Endothelial cell (in vitro differentiated cells): ENCODE measurements around the gene SMAD6. TPM values are rescaled to one million over a fixed set of nuclear protein-coding genes. Genes with fewer than 3 reads are reported as not detected.

Source experiments
- DNase-seq: peaks from one replicate; pipeline ENCODE4 v3.0.0; 2021; ENCODE audit warnings: low spot score
- H3K27ac Mint-ChIP-seq: one replicate; pipeline ENCODE4 v1.8.0; 2021; ENCODE audit warnings: mixed read lengths, inconsistent platforms; ENCODE audit not compliant: unreplicated experiment
- H3K27me3 Mint-ChIP-seq: one replicate; pipeline ENCODE4 v1.8.0; 2021; ENCODE audit warnings: mild to moderate bottlenecking, moderate library complexity, mixed read lengths, inconsistent platforms; ENCODE audit not compliant: unreplicated experiment
- H3K36me3 Mint-ChIP-seq: one replicate; pipeline ENCODE4 v1.8.0; 2021; ENCODE audit warnings: mild to moderate bottlenecking, low read depth, mixed read lengths, inconsistent platforms; ENCODE audit not compliant: unreplicated experiment
- H3K4me1 Mint-ChIP-seq: one replicate; pipeline ENCODE4 v1.8.0; 2021; ENCODE audit warnings: mild to moderate bottlenecking, mixed read lengths, inconsistent platforms; ENCODE audit not compliant: unreplicated experiment
- H3K4me3 Mint-ChIP-seq: one replicate; pipeline ENCODE4 v1.8.0; 2021; ENCODE audit warnings: mild to moderate bottlenecking, mixed read lengths, inconsistent platforms; ENCODE audit not compliant: unreplicated experiment
- H3K9me3 Mint-ChIP-seq: one replicate; pipeline ENCODE4 v1.8.0; 2021; ENCODE audit warnings: mixed read lengths, inconsistent platforms; ENCODE audit not compliant: unreplicated experiment
- CTCF ChIP-seq: fragments of 200-600 bp; sonication (generic); IDR thresholded peaks from one replicate; pipeline ENCODE4 v1.5.0; 2021; ENCODE audit warnings: antibody characterized with exemption; ENCODE audit not compliant: unreplicated experiment
- total RNA-seq: library from RNA; stranded (reverse); fragmentation: NEBNext Ultra II Directional; extraction: Animal tissue kit (Norgen Biotek cat#: 25700); gene quantifications from one replicate; pipeline ENCODE4 v1.2.1, GENCODE V29; 2021; ENCODE audit not compliant: unreplicated experiment

SMAD6 gene
- total RNA-seq, 1 donor from 2014 or later = 21.3 TPM

GRCh38 chr15:66734961-66735908, 33.2 kb downstream of the SMAD6 start:
- peaks cover 13% of the 10 kb centered on the region for H3K4me1 Mint-ChIP-seq
- TF ChIP-seq CTCF = no peak
- no peak overlapping the region for H3K4me3 Mint-ChIP-seq
- H3K27ac Mint-ChIP-seq = no peak overlapping the region
- no peaks in the 10 kb centered on the region for H3K27me3 Mint-ChIP-seq
- DNase-seq = no peak
- no peaks in the 10 kb centered on the region for H3K36me3 Mint-ChIP-seq
- H3K9me3 Mint-ChIP-seq = no peaks in the 10 kb centered on the region

GRCh38 chr15:66735909-66736305, 33.9 kb downstream of the SMAD6 start:
- Mint-ChIP-seq H3K4me3 (no peak overlapping the region), H3K9me3 (no peaks in the 10 kb centered on the region), H3K27ac (no peak overlapping the region), H3K4me1 (peaks cover 13% of the 10 kb centered on the region), H3K27me3 (no peaks in the 10 kb centered on the region), H3K36me3 (no peaks in the 10 kb centered on the region)
- TF ChIP-seq CTCF = no peak
- no peak for DNase-seq

- TF ChIP-seq CTCF = no peak
- H3K36me3 Mint-ChIP-seq = no peaks in the 10 kb centered on the region
- peaks cover 13% of the 10 kb centered on the region for H3K4me1 Mint-ChIP-seq
- H3K27me3 Mint-ChIP-seq = peaks cover 1% of the 10 kb centered on the region
- H3K27ac Mint-ChIP-seq = no peak overlapping the region
- H3K9me3 Mint-ChIP-seq = no peaks in the 10 kb centered on the region
- no peak overlapping the region for H3K4me3 Mint-ChIP-seq
- DNase-seq = no peak
Measured at GRCh38 chr15:66737243-66738010, 35.4 kb downstream of the SMAD6 start.

- Mint-ChIP-seq H3K27me3 (peaks cover 1% of the 10 kb centered on the region), H3K4me3 (no peak overlapping the region), H3K27ac (no peak overlapping the region), H3K9me3 (no peaks in the 10 kb centered on the region), H3K36me3 (no peaks in the 10 kb centered on the region), H3K4me1 (peaks cover 16% of the 10 kb centered on the region)
- no peak for TF ChIP-seq CTCF
- DNase-seq = no peak
Measured at GRCh38 chr15:66738116-66738515, 36.1 kb downstream of the SMAD6 start.
